Measurements from ENCODE around the gene USP12.

USP12 gene

DNA sequence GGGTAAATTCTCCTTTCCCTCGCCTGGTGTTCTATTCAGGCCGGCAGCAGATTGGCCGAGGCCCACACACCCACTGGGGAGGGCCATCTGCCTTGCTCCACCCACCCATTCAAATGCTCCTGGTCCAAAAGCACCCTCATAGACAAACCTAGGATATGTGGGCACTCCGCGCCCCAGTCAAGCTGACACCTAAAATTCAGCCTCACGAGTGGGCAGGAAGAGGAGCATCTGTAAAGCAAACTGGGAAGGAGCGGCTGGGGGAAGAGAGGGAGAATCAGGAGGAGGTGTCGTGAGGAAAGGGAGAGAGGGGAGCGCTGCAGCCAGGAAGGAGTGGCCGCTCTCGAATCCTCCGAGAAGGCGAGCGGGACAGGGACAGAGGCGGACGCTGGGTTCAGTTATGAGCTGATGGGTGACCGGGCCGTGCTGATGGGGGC, 136.9 kb downstream of the USP12 start:
- DNase-seq (ENCODE audit: low read depth), result no peak

DNA sequence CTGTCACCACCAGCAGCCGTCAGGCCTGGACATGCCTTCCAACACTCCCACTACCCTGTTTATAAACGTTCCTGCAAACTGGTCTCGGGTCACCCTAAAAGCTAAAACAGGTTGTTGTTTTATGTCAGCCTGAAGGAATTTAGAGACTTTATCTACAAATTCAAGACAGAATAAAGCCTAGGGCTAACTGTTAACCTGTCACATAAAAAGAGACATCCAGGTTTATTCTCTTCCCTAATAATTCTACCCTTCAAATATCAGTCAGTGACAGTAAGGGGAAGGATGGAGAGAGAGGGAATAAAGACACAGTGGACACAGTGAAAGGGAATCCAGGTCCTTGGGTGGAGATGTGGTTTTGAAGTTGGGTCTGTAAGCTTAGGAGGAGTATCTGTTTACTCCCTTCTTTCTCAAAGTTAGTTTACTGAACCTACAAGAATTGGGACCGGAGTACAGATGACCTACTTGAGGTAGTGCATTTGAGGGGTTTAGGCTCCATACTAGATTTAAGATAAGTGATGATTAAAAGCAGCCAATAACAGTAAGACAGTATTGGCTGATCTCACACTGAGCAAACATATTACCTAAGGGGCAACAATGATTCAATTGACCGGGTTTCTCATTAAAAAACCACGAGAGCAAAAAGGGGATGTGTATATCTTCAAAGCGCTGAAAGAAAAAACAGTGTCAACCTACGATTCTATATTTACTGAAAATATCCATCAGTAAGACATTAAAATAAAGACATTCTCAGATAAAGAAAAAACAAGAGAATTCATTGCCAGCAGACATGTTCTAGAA, 142.7 kb downstream of the USP12 start:
- no peak for DNase-seq (ENCODE audit: low read depth)

DNA sequence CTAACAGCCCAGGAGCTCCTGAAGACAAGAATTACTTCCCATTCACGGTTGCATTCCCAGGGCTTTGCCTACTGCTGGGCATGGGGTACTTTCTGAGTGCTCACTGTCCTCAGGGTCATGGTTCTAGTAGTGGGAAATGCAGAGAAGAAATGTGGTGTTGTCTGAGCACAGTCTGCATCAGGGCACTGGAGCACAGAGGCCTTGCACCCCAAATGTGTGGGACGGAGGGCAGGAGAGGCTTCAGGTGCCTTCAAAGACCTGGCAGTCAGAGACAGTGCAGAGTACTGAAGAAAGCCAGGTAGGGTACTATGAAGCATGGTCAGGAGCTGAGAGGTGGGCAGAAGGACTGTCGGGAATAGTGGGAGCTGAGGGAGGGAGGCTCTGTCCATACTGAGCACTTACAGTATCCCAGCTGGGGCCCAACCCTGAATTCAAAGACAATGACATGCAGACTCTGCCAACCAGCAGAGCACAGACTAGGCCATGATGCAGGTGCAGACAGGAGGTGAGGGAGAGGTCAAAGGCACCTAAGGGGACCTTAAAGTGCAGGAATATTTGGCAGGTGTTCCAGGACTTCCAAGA, 144.4 kb downstream of the USP12 start:
- DNase-seq (ENCODE audit: low read depth), result no peak

DNA sequence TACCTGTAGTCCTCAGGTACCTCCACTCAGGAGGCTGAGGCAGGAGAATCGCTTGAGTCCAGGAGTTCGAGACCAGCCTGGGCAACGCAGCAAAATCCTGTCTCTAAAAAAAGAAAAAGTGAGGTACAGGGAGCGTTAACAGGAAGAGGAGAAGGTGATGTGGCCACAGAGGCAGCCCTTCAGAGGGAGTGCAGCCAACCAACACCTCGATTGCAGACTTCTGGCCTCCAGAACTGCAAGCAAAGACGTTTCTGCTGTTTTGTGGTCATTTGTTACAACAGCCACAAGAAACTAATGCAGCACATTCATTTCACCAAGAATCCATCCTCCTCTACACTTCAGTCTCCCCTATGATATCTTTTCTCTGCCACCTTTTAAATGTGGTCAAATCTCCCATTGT, 145.2 kb downstream of the USP12 start:
- DNase-seq (ENCODE audit: low read depth), result no peak

DNA sequence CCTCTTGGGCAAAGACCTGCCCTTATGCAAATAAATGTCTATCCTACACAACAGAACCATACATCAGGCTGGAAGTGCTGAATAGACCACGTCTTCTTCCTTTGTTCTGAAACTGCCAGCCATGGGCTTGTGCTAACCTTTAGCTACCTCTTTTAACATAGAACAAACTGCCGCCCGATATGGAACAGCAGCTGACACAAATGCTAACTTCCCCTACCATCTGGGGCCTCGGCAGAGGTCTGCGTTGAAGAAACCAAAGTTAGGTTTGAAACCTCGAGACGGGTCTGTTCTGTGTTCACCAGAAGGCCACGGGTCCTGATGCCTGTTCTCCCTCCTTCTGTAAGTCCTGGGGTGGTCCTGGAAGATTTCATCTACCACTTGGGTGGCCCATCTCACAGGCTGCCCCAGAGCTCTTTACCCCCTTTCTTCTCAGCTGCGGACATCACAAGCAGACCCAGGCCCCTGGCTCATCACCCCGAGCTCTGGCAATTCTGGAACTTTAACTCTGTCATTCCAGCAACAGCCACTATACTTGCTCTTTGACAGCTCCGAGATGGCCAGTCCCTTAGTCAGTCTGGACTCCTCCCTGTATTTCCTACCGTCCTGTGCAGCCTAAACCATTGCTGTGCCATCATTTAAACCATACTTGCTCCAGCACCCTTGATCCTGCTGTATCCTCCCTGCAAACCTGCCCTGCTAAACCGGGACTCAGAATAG, 146.7 kb downstream of the USP12 start:
- DNase-seq (ENCODE audit: low read depth), result no peak

DNA sequence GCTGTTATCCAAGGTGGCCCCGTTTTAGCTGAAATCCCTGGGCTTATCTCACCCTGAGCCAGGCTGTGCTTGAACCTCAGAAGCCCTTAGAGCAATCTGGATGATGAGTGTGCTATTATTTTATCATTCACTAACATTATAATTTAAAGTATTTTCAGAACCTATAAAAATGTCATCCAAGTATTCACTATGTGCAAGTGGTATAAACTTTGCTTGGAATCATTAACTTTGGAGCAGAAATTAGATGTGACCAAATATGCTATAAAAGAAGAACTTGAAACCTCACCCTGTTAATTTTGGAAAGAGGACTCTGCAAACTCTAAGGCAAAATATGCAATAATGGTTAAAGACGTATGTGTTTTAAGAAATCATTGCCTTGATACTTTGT, 147.5 kb downstream of the USP12 start:
- DNase-seq (ENCODE audit: low read depth), result no peak

DNA sequence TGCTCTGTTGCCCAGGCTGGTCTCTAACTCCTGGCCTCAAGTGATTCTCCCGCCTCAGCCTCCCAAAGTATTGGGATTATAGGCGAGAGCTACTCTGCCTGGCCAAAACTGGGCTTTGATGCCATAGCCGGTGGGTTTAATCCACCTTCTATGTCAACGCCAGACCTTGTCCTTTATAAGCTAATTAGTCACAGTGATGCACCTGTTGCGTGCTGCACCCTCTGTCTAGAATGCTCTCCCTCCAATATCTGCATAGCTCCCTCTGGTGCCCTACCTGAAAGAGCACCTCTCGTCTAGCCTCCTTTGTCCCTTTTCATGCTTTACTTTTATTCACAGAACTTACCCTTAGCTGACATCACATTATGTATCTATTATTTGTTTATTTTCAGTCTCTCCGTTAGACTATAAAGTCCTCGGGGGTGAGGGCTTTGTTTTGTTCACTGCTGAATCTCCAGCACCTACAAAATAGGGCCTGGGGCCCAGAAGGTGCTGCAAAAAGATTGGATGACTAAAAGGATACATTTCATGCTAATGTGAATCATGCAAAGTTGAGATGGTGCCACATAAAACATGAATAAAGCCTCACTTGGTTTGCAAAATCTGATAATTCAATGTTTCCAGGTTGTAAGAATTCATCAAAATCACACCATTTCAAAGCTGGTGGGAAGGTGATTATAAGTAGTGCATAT, 148.1 kb downstream of the USP12 start:
- no peak for DNase-seq (ENCODE audit: low read depth)

DNA sequence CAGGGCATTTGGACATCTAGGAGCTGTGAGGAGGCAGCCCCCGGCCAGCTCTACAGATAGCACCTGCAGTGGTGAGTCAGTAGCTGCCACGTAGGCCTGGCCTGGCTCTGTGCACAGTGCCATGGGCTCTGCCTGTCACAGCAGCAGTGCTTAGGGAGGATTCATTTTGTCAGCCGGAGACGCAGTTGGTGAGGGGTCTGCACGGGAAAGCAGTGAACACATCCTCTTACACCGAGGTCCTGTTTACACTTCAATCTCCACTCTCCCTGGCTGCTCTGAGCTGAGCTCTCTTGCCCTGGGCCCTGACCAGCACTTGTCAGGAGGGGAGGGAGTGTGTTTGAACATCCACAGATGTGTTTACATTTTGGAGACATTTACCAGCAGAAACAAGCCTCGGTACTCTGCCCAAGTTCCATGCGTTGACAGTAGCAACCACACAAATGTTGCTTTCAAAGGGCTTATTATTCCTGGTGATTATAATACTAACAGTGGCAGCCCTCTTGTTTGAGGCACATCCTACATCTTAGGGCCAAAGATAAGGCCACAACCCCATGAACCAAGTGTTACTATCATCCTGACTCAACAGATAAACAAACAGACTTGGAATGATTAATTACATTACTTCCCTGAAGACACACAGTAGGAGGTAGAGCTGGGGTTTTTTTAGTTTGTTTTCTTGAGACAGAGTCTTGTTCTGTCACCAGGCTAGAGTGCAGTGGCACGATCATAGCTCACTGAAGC, 148.9 kb downstream of the USP12 start:
- DNase-seq (ENCODE audit: low read depth), result no peak

DNA sequence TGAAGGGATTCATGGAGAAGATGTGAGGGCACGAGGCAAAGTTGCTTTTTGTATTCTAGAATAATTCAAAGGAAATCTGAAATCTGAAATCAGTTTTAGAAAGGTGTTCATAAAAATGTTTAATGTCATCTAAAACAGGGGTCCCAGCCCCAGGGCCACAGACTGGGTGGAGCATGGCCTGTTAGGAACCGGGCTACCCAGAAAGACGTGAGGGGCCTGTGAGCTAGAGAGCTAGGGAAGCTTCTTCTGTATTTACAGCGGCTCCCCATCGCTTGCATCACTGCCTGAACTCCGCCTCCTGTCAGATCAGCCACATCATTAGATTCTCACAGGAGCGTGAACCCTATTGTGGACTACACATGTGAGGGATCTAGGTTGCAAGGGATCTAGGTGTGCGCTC, 151.2 kb downstream of the USP12 start:
- DNase-seq (ENCODE audit: low read depth), result no peak

DNA sequence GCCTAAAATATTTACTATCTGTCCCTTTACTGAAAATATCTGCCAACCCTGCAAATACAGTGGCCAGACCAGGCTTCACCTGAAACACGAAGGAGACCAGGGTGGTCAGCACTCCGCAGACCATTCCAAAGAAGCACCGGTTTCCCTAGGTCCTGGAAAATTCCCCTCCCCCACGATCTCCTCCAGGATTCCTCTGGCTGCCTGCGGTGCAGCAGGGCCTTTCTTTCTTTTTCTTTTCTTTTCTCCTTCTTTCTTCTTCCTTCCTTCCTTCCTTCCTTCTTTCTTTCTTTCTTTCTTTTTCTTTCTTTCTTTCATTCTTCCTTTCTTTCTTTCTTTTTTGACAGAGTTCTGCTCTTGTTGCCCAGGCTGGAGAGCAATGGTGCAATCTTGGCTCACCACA, 152.7 kb downstream of the USP12 start:
- DNase-seq (ENCODE audit: low read depth), result no peak

DNA sequence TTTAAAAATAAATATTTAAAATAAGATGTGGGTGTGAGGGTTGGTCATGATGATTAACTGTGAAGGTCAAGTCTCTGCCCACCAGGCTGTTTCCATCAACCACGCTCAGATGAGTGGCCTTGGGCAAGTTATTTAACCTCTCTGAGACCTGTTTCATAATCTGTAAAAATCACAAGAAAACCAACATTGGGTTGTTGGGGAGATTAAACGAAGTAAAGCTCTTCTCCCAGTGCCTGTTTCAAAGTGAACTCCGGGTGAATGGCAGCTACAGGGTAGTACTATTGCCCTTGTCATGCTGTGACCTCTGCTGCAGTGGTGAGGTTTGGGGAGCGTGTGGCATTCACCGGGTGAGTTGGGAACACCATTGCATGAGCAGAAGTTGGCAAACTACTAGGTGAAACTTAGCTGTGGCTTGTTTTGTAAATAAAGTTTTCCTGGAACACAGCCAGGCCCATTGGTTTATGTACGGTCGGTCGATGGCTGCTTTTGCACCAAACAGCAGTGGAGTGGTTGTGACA, 153.2 kb downstream of the USP12 start:
- DNase-seq (ENCODE audit: low read depth), result no peak

DNA sequence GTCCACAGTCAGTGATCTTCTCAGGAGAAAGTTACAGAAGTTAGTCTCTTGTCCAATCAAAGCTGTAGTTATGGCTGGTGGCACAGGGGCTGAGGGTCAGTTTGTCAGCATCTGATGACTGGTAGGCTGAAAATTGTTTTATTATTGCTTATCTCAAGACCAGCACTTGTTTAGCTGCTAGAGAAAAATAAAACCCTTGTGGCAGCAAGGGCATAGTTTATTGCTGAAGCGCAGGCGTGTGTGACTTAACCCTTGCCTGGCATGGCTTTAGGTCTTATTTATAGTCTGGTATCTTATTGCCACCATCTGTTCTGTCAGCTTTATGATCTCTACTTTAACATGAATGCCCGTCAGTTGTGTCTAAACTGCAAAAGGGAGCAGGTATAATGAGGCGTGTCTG, 154.7 kb downstream of the USP12 start:
- no peak for DNase-seq (ENCODE audit: low read depth)

Data from activated gamma-delta T cell treated with anti-CD3 and anti-CD28 coated beads, Interleukin-2, amount 50 U/mL, for 16 hours (primary cell).